HG03039 (cell line): Measurements from ENCODE around the gene CATSPERE.
"Not testable (repeated sequence)": the region's sequence is repeated elsewhere in the genome, so short reads cannot be mapped to it uniquely, and the experiment has no call there.

ENCODE experiments used
- ATAC-seq: cut with Tn5 transposase; IDR thresholded peaks from one replicate; pipeline ENCODE4 v1.9.1; 2021; ENCODE audit warnings: mild to moderate bottlenecking, moderate library complexity; ENCODE audit not compliant: unreplicated experiment

Gene CATSPERE

GRCh38 chr1:244447552-244447951, 13.5 kb upstream of the CATSPERE start:
- ATAC-seq = no peak

GRCh38 chr1:244448279-244449036, 12.6 kb upstream of the CATSPERE start:
- no peak for ATAC-seq

- no peak for ATAC-seq
These were observed 11.1 kb upstream of the CATSPERE start for GRCh38 chr1:244449936-244450508.

GRCh38 chr1:244450597-244451538, 10.2 kb upstream of the CATSPERE start:
- no peak for ATAC-seq

GRCh38 chr1:244451539-244451950, 9.5 kb upstream of the CATSPERE start, which contains the start of gene ADSS2:
Gene ADSS2 (minus strand): TSS chr1:244451909. CDS start chr1:244451817, 92 bp downstream.
- peak; percentile 17 for ATAC-seq

- ATAC-seq = peak; percentile 96
These were observed 8.9 kb upstream of the CATSPERE start for GRCh38 chr1:244451951-244452795.

- no peak for ATAC-seq
These were observed 6.7 kb upstream of the CATSPERE start for GRCh38 chr1:244454412-244454811.

- ATAC-seq = no peak
These were observed 4.5 kb upstream of the CATSPERE start for GRCh38 chr1:244456586-244456985.

- ATAC-seq = no peak
These were observed 2.3 kb upstream of the CATSPERE start for GRCh38 chr1:244458781-244459180.

GRCh38 chr1:244460197-244460596, 876 bp upstream of the CATSPERE start:
- no peak for ATAC-seq

GRCh38 chr1:244466724-244467123, 5.7 kb downstream of the CATSPERE start:
- ATAC-seq = no peak

- ATAC-seq = no peak
These were observed 12.1 kb downstream of the CATSPERE start for GRCh38 chr1:244473059-244473605.

- not testable (repeated sequence) for ATAC-seq
These were observed 23.9 kb downstream of the CATSPERE start for GRCh38 chr1:244484971-244485370.

- ATAC-seq = no peak
These were observed 33.6 kb downstream of the CATSPERE start for GRCh38 chr1:244494653-244495052.

GRCh38 chr1:244496186-244496585, 35.1 kb downstream of the CATSPERE start:
- ATAC-seq = no peak

GRCh38 chr1:244497805-244498204, 36.7 kb downstream of the CATSPERE start:
- no peak for ATAC-seq

- ATAC-seq = not testable (repeated sequence)
These were observed 38.4 kb downstream of the CATSPERE start for GRCh38 chr1:244499484-244499883.

GRCh38 chr1:244500515-244500914, 39.4 kb downstream of the CATSPERE start:
- not testable (repeated sequence) for ATAC-seq

- ATAC-seq = no peak
These were observed 41.6 kb downstream of the CATSPERE start for GRCh38 chr1:244502630-244503029.

- ATAC-seq = no peak
These were observed 52.4 kb downstream of the CATSPERE start for GRCh38 chr1:244513493-244513892.
